GM12801 (cell line): ENCODE results near the gene SPX.

ENCODE experiments used
- TF ChIP-seq, protein P1 (sequence below): IDR thresholded peaks from one replicate; pipeline ENCODE4 v1.5.1; 2011; ENCODE audit warnings: control low read depth; ENCODE audit not compliant: insufficient read length; ENCODE audit errors: extremely low read depth

SPX gene

GRCh38 chr12:21538061-21538653 lies 12.1 kb downstream of the SPX start:
- TF ChIP-seq, protein P1, sequence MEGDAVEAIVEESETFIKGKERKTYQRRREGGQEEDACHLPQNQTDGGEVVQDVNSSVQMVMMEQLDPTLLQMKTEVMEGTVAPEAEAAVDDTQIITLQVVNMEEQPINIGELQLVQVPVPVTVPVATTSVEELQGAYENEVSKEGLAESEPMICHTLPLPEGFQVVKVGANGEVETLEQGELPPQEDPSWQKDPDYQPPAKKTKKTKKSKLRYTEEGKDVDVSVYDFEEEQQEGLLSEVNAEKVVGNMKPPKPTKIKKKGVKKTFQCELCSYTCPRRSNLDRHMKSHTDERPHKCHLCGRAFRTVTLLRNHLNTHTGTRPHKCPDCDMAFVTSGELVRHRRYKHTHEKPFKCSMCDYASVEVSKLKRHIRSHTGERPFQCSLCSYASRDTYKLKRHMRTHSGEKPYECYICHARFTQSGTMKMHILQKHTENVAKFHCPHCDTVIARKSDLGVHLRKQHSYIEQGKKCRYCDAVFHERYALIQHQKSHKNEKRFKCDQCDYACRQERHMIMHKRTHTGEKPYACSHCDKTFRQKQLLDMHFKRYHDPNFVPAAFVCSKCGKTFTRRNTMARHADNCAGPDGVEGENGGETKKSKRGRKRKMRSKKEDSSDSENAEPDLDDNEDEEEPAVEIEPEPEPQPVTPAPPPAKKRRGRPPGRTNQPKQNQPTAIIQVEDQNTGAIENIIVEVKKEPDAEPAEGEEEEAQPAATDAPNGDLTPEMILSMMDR, result no peak

- TF ChIP-seq, protein P1, result no peak
These were observed 13.7 kb downstream of the SPX start for GRCh38 chr12:21539797-21540196.

DNA sequence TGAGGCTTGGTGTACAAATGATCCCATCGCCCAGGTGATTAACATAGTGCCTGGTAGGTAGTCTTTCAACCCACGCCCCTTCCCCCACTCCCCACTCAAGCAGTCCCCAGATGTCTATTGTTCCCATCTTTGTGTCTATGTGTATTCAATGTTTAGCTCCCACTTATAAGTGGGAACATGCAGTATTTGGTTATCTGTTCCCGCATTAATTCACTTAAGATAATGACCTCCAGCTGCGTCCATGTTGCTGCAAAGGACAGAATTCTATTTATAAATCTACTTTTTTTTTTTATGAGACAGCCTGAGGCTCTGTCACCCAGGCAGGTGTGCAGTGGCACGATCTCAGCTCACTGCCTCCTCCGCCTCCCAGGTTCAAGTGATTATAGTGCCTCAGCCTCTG lies 15.7 kb downstream of the SPX start:
- TF ChIP-seq, protein P1, result no peak

GRCh38 chr12:21542403-21542802 lies 16.3 kb downstream of the SPX start:
- TF ChIP-seq, protein P1, result no peak

- TF ChIP-seq, protein P1, result no peak
These were observed 17.1 kb downstream of the SPX start for GRCh38 chr12:21543151-21543550.

GRCh38 chr12:21545557-21545956 lies 19.5 kb downstream of the SPX start:
- TF ChIP-seq, protein P1, result no peak

DNA sequence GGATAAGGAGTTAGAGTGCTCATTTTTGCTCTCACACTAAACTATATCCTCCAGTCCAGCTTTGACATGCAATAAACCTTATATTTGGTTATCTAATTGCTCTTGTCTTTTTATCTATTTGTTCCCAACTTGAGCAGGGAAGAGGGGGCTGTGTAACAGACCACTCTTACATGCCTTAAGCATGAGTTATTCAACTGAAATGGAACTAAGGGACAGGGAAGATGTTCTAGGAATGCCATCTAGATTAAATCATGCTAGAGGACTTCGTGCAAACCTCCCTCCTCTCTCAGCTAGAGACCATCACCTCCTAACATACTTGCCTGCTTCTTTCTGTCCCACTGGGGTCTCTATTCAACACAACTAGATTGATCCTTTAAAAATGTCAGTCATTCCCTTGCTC lies 20.6 kb downstream of the SPX start:
- TF ChIP-seq, protein P1, result no peak

- TF ChIP-seq, protein P1, result no peak
These were observed 21.3 kb downstream of the SPX start for GRCh38 chr12:21547437-21547836.
